ENCODE data around the gene KLHL36. TPM values are rescaled to one million over a fixed set of nuclear protein-coding genes. Genes with fewer than 3 reads are reported as not detected.

The KLHL36 gene
- total RNA-seq, result 10 to 100 TPM; 37.4 to 47.2 (median 41.1) TPM
- 17.2 TPM for polyA plus RNA-seq
- long read RNA-seq, donor 1, transcript KLHL36-204 (5 exons, 2,173 nt), result major isoform, 29 of 68 reads
- long read RNA-seq, donor 1, partial matches to known transcripts, result 12 of 68 reads
- long read RNA-seq, donor 1, other reads (novel, unspliced or antisense), result 23 of 68 reads
- long read RNA-seq, donor 2, full-length matches to known transcripts, result 13 of 28 reads
- long read RNA-seq, donor 2, partial matches to known transcripts, result 4 of 28 reads
- long read RNA-seq, donor 2, other reads (novel, unspliced or antisense), result 11 of 28 reads
- long read RNA-seq, donor 3, full-length matches to known transcripts, result 39 of 98 reads
- long read RNA-seq, donor 3, partial matches to known transcripts, result 30 of 98 reads
- long read RNA-seq, donor 3, other reads (novel, unspliced or antisense), result 29 of 98 reads
- long read RNA-seq, donor 4, transcript KLHL36-204 (5 exons, 2,173 nt), result major isoform, 5 of 15 reads
- long read RNA-seq, donor 4, partial matches to known transcripts, result 6 of 15 reads
- long read RNA-seq, donor 4, other reads (novel, unspliced or antisense), result 3 of 15 reads

- peak; percentile 69 to 89 (median 89) for DNase-seq
- Histone ChIP-seq H3K4me1 (ENCODE audit: control insufficient read depth, insufficient read depth, low read length) (peaks cover 6% of the 10 kb centered on the region), H3K4me3 (ENCODE audit: low read length) (peak within 1 kb of the TSS; percentile 99), H3K27me3 (ENCODE audit: control insufficient read depth, insufficient read depth) (no peaks in the 10 kb centered on the region), H3K9me3 (ENCODE audit: control insufficient read depth, low read length) (no peaks in the 10 kb centered on the region), H3K27ac (ENCODE audit: low read length) (peak within 1 kb of the TSS; percentile 85)
- peak; percentile 81 to 84 for ATAC-seq
- intact Hi-C loops (cut with DNase I), result no loop called here
- 5% methylated on average over 77 of the region's 77 CpGs for WGBS
These were observed at the start of gene KLHL36 for GRCh38 chr16:84647828-84648594. TSS of gene KLHL36 (plus strand) at chr16:84648511. CDS start at chr16:84650868, 2,357 bp downstream.

- intact Hi-C loops (cut with DNase I), result no loop called here
- DNase-seq (peak; percentile 58 to 88 (median 83)), ATAC-seq (peak; percentile 59 to 71)
- peak overlapping the region; percentile 77 for H3K27ac ChIP-seq (ENCODE audit: low read length)
- no peak overlapping the region for H3K4me3 ChIP-seq (ENCODE audit: low read length)
- no peaks in the 10 kb centered on the region for H3K4me1 ChIP-seq (ENCODE audit: control insufficient read depth, insufficient read depth, low read length)
- no peaks in the 10 kb centered on the region for H3K27me3 ChIP-seq (ENCODE audit: control insufficient read depth, insufficient read depth)
- 17% methylated on average over 12 of the region's 12 CpGs for whole genome bisulfite sequencing
- no peaks in the 10 kb centered on the region for H3K9me3 ChIP-seq (ENCODE audit: control insufficient read depth, low read length)
These were observed 48.6 kb upstream of the KLHL36 start for GRCh38 chr16:84599521-84600202.

- Histone ChIP-seq H3K4me3 (ENCODE audit: low read length) (no peak overlapping the region), H3K9me3 (ENCODE audit: control insufficient read depth, low read length) (no peaks in the 10 kb centered on the region), H3K27me3 (ENCODE audit: control insufficient read depth, insufficient read depth) (no peaks in the 10 kb centered on the region), H3K4me1 (ENCODE audit: control insufficient read depth, insufficient read depth, low read length) (no peaks in the 10 kb centered on the region), H3K27ac (ENCODE audit: low read length) (peak overlapping the region; percentile 17)
- DNase-seq, result no peak
- 78% methylated on average over 25 of the region's 25 CpGs for WGBS
- no peak for ATAC-seq
- intact Hi-C loops (cut with DNase I), result no loop called here
These were observed 47.7 kb upstream of the KLHL36 start for GRCh38 chr16:84600343-84601229.

- DNase-seq (peak; percentile 92 to 95 (median 94)), ATAC-seq (peak; percentile 73 to 79)
- Histone ChIP-seq H3K4me1 (ENCODE audit: control insufficient read depth, insufficient read depth, low read length) (no peaks in the 10 kb centered on the region), H3K9me3 (ENCODE audit: control insufficient read depth, low read length) (no peaks in the 10 kb centered on the region), H3K27ac (ENCODE audit: low read length) (peak overlapping the region; percentile 46), H3K27me3 (ENCODE audit: control insufficient read depth, insufficient read depth) (no peaks in the 10 kb centered on the region), H3K4me3 (ENCODE audit: low read length) (no peak overlapping the region)
- 51% methylated on average over 23 of the region's 23 CpGs for WGBS
- intact Hi-C loops (cut with DNase I), result no loop called here
These were observed 45.0 kb upstream of the KLHL36 start for GRCh38 chr16:84603140-84603816.

GRCh38 chr16:84603940-84604339 is 44.4 kb upstream of the KLHL36 start:
- Histone ChIP-seq H3K27me3 (ENCODE audit: control insufficient read depth, insufficient read depth) (no peaks in the 10 kb centered on the region), H3K9me3 (ENCODE audit: control insufficient read depth, low read length) (no peaks in the 10 kb centered on the region), H3K4me1 (ENCODE audit: control insufficient read depth, insufficient read depth, low read length) (no peaks in the 10 kb centered on the region), H3K27ac (ENCODE audit: low read length) (no peak overlapping the region), H3K4me3 (ENCODE audit: low read length) (no peak overlapping the region)
- no peak for DNase-seq
- intact Hi-C loops (cut with DNase I), result no loop called here
- no peak for ATAC-seq
- 88% methylated on average over 10 of the region's 10 CpGs for WGBS

- Histone ChIP-seq H3K4me3 (ENCODE audit: low read length) (no peak overlapping the region), H3K27ac (ENCODE audit: low read length) (no peak overlapping the region), H3K27me3 (ENCODE audit: control insufficient read depth, insufficient read depth) (no peaks in the 10 kb centered on the region), H3K4me1 (ENCODE audit: control insufficient read depth, insufficient read depth, low read length) (no peaks in the 10 kb centered on the region), H3K9me3 (ENCODE audit: control insufficient read depth, low read length) (no peaks in the 10 kb centered on the region)
- 78% methylated on average over 9 of the region's 9 CpGs for WGBS
- DNase-seq (no peak), ATAC-seq (no peak)
- intact Hi-C loops (cut with DNase I), result no loop called here
These were observed 43.8 kb upstream of the KLHL36 start for GRCh38 chr16:84604477-84605013.

GRCh38 chr16:84605339-84605848 is 42.9 kb upstream of the KLHL36 start:
- DNase-seq (no peak), ATAC-seq (no peak)
- H3K4me3 ChIP-seq (ENCODE audit: low read length), result no peak overlapping the region
- no peaks in the 10 kb centered on the region for H3K4me1 ChIP-seq (ENCODE audit: control insufficient read depth, insufficient read depth, low read length)
- no peak overlapping the region for H3K27ac ChIP-seq (ENCODE audit: low read length)
- no peaks in the 10 kb centered on the region for H3K27me3 ChIP-seq (ENCODE audit: control insufficient read depth, insufficient read depth)
- WGBS, result 93% methylated on average over 6 of the region's 6 CpGs
- no peaks in the 10 kb centered on the region for H3K9me3 ChIP-seq (ENCODE audit: control insufficient read depth, low read length)
- intact Hi-C loops (cut with DNase I), result no loop called here

- intact Hi-C loops (cut with DNase I), result no loop called here
- H3K9me3 ChIP-seq (ENCODE audit: control insufficient read depth, low read length), result no peaks in the 10 kb centered on the region
- no peak for DNase-seq
- no peak overlapping the region for H3K27ac ChIP-seq (ENCODE audit: low read length)
- H3K4me3 ChIP-seq (ENCODE audit: low read length), result no peak overlapping the region
- no peaks in the 10 kb centered on the region for H3K4me1 ChIP-seq (ENCODE audit: control insufficient read depth, insufficient read depth, low read length)
- 89% methylated on average over 14 of the region's 14 CpGs for WGBS
- ATAC-seq, result no peak
- H3K27me3 ChIP-seq (ENCODE audit: control insufficient read depth, insufficient read depth), result no peaks in the 10 kb centered on the region
These were observed 42.0 kb upstream of the KLHL36 start for GRCh38 chr16:84606081-84606875.

- intact Hi-C loops (cut with DNase I), result no loop called here
- ATAC-seq, result no peak
- WGBS, result 98% methylated on average over 13 of the region's 13 CpGs
- no peak overlapping the region for H3K4me3 ChIP-seq (ENCODE audit: low read length)
- H3K27me3 ChIP-seq (ENCODE audit: control insufficient read depth, insufficient read depth), result no peaks in the 10 kb centered on the region
- no peak overlapping the region for H3K27ac ChIP-seq (ENCODE audit: low read length)
- H3K9me3 ChIP-seq (ENCODE audit: control insufficient read depth, low read length), result no peaks in the 10 kb centered on the region
- no peak for DNase-seq
- no peaks in the 10 kb centered on the region for H3K4me1 ChIP-seq (ENCODE audit: control insufficient read depth, insufficient read depth, low read length)
These were observed 41.2 kb upstream of the KLHL36 start for GRCh38 chr16:84607061-84607460.
